B cell (primary cell): ENCODE measurements around the gene TNFAIP1. TPM values are rescaled to one million over a fixed set of nuclear protein-coding genes. Genes with fewer than 3 reads are reported as not detected.
A peak's percentile ranks its signal among the peaks of the same experiment; 100 is the strongest.

Source experiments
- ATAC-seq: fragments of 200-7000 bp; cut with Tn5 transposase; one replicate; pipeline ENCODE4 v1.10.0; 2021; ENCODE audit warnings: low read depth, mild to moderate bottlenecking, moderate number of reproducible peaks, moderate library complexity
- CTCF ChIA-PET: fragments of 350-600 bp; sonication (Branson Sonifier 250); formaldehyde crosslinking; loops from one replicate; lab custom pipeline; 2021; ENCODE audit warnings: antibody characterized with exemption, inconsistent platforms; lab: Charles Lee
- POLR2A ChIA-PET: fragments of 350-600 bp; sonication (Branson Sonifier 250); formaldehyde crosslinking; loops from one replicate; lab custom pipeline; 2021; ENCODE audit warnings: antibody characterized with exemption; lab: Charles Lee
- DNase-seq: peaks from one replicate; pipeline ENCODE4 v3.0.0; 2013
- H2AFZ ChIP-seq: 2 replicates; pipeline ENCODE4 v1.6.1; 2012; ENCODE audit warnings: mild to moderate bottlenecking, low read depth, low read length; ENCODE audit not compliant: insufficient read depth, poor library complexity, severe bottlenecking
- H3K27ac ChIP-seq, 2 donors: 1 replicate in 1 of 2; 2 replicates in 1 of 2; pipeline ENCODE4 v1.5.1; 2012 to 2013; ENCODE audit warnings: low read length in 2 of 2, mild to moderate bottlenecking in 2 of 2, moderate library complexity in 1 of 2
- H3K27me3 ChIP-seq, 4 experiments: fragments of 200-600 bp in 1 of 4; sonication (generic) in 1 of 4; replicated peaks in 1 of 4; 1 replicate in 2 of 4; 2 replicates in 2 of 4; pipeline versions ENCODE4 v1.6.1 to v1.7.0; 2013 to 2016; ENCODE audit warnings: low read length in 3 of 4, mild to moderate bottlenecking in 2 of 4, mixed read lengths in 1 of 4, moderate library complexity in 1 of 4; ENCODE audit not compliant: insufficient read depth in 4 of 4, control insufficient read depth in 3 of 4; ENCODE audit errors: control extremely low read depth in 1 of 4
- H3K36me3 ChIP-seq, 2 experiments: replicated peaks in 1 of 2; 1 replicate in 1 of 2; 2 replicates in 1 of 2; pipeline versions ENCODE4 v1.6.1 to v1.7.1; 2013; ENCODE audit warnings: low read length in 1 of 2; ENCODE audit not compliant: insufficient read depth in 2 of 2, control insufficient read depth in 1 of 2; ENCODE audit errors: control extremely low read depth in 1 of 2, extremely low read depth in 1 of 2
- H3K4me1 ChIP-seq, 2 donors: fragments of 200-600 bp in 1 of 2; sonication (generic) in 1 of 2; 1 replicate in 1 of 2; 2 replicates in 1 of 2; pipeline versions ENCODE4 v1.5.1 to v1.6.1; 2013 to 2017; ENCODE audit warnings: low read length in 2 of 2; ENCODE audit not compliant: control insufficient read depth in 2 of 2, insufficient read depth in 2 of 2
- H3K4me2 ChIP-seq: replicated peaks from 2 replicates; pipeline ENCODE3; 2012; ENCODE audit warnings: mild to moderate bottlenecking, low read depth, low read length; ENCODE audit not compliant: poor library complexity, severe bottlenecking
- H3K4me3 ChIP-seq, 5 experiments: fragments of 200-600 bp in 1 of 5; sonication (generic) in 1 of 5; 1 replicate in 3 of 5; 2 replicates in 2 of 5; pipeline versions ENCODE4 v1.5.1 to v1.7.0; 2011 to 2016; ENCODE audit warnings: low read length in 4 of 5, mild to moderate bottlenecking in 4 of 5, low read depth in 2 of 5, control low read depth in 1 of 5, moderate library complexity in 1 of 5; ENCODE audit not compliant: insufficient read depth in 1 of 5; ENCODE audit errors: control extremely low read depth in 1 of 5, extremely low read depth in 1 of 5
- H3K79me2 ChIP-seq: fragments of 200-600 bp; sonication (generic); one replicate; pipeline ENCODE4 v1.6.0; 2016; ENCODE audit warnings: low read length; ENCODE audit not compliant: control insufficient read depth, insufficient read depth
- H3K9ac ChIP-seq: fragments of 200-600 bp; sonication (generic); 2 replicates; pipeline ENCODE4 v1.6.1; 2017; ENCODE audit warnings: mild to moderate bottlenecking, low read length, moderate library complexity
- H3K9me3 ChIP-seq, 3 donors: one replicate each; pipeline versions ENCODE4 v1.6.1 to v1.7.1; 2013; ENCODE audit warnings: low read length in 2 of 3; ENCODE audit not compliant: control insufficient read depth in 2 of 3, insufficient read depth in 1 of 3; ENCODE audit errors: control extremely low read depth in 1 of 3
- H4K20me1 ChIP-seq: 2 replicates; pipeline ENCODE4 v1.6.0; 2012; ENCODE audit warnings: mild to moderate bottlenecking, low read length; ENCODE audit not compliant: insufficient read depth, control insufficient read depth, poor library complexity, severe bottlenecking
- H3K27ac Mint-ChIP-seq: one replicate; pipeline ENCODE4 v1.8.0; 2021; ENCODE audit warnings: mixed read lengths
- H3K27me3 Mint-ChIP-seq: one replicate; pipeline ENCODE4 v1.8.0; 2021; ENCODE audit warnings: mixed read lengths
- H3K4me1 Mint-ChIP-seq: one replicate; pipeline ENCODE4 v1.8.0; 2021; ENCODE audit warnings: mixed read lengths
- H3K4me3 Mint-ChIP-seq: one replicate; pipeline ENCODE4 v1.8.0; 2021; ENCODE audit warnings: mixed read lengths
- H3K9me3 Mint-ChIP-seq: one replicate; pipeline ENCODE4 v1.8.0; 2022; ENCODE audit warnings: mixed read lengths; ENCODE audit not compliant: insufficient read depth
- EZH2 ChIP-seq: IDR thresholded peaks from 2 replicates; pipeline ENCODE4 v1.6.1; 2012; ENCODE audit warnings: borderline replicate concordance, low read depth, mild to moderate bottlenecking, moderate library complexity, low read length; ENCODE audit not compliant: insufficient read depth, poor library complexity, severe bottlenecking
- whole genome bisulfite sequencing: methylation state at CpG from one replicate; pipeline ENCODE4 v1.1.5; 2013; ENCODE audit warnings: missing lambda C conversion rate; ENCODE audit not compliant: insufficient coverage; 5-methylcytosine and 5-hydroxymethylcytosine counted together
- intact Hi-C: fragments of 100-400 bp; cut with micrococcal nuclease; formaldehyde crosslinking; loops from one replicate; pipeline ENCODE4 v1.10.0; 2022
- polyA plus RNA-seq: library from polyadenylated mRNA; depleted of rRNA; stranded (reverse); fragments of >200 nt; gene quantifications from 2 replicates; pipeline ENCODE4 v1.2.3, GENCODE V29; 2012
- total RNA-seq, 2 donors: library from RNA; stranded (reverse); fragments of 120-200 nt in 1 of 2; gene quantifications; 1 replicate in 1 of 2; 2 replicates in 1 of 2; pipeline versions ENCODE4 v1.2.3 to v1.2.4, GENCODE V29; 2013 to 2022
- TF ChIP-seq, protein P1 (sequence below): fragments of 200-600 bp; IDR thresholded peaks from one replicate; pipeline ENCODE4 v1.8.0; 2022; ENCODE audit warnings: antibody characterized with exemption, mild to moderate bottlenecking

The TNFAIP1 gene
- total and polyA plus RNA-seq, 2 donors (not counting 1 experiment from before 2014, with no cell fraction given) = 10.7 to 20.4 TPM

DNA sequence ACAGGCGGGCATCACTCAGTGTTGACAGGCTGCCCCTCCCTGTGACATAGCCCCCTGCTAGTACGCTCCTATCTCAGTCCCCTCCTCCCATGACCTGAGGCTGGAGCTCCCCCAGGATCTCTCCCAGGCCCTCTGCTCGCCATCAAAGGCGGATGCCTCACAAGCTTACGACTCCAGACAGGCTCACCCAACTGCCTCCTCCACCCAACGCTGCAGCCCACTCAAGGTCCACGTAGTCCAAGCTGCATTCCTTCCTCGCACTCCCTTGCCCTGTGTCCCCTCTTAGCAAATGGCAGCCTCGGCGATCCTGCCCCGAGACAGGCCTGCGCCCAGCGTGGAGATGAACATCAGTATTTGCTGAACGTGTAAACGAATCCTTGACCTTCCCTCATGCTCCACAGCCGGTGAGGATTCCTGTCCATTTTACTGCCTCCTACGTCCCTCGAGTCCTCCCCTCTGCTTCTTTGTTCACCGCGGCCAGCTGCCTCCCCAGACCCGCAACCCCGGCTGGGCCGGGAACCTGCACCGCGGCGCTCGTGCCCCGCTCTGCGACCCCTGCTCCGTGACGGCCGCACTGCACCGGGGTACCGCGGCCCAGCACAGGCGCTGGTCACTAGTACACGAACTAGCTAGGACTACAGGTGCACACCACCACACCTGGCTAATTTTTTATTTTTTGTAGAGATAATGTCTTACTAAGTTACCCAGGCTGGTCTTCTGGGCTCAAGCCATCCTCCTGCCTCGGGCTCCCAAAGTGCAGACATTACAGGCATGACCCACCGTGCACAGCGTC lies 17.4 kb upstream of the TNFAIP1 start:
- Histone ChIP-seq H3K4me1 (peaks cover 13 to 22% of the 10 kb centered on the region in 2 donors), H3K36me3 (no peaks in the 10 kb centered on the region), H3K27me3 (no peaks in the 10 kb centered on the region), H3K4me3 (peak overlapping the region; percentile 49 to 83 (median 67)), H3K79me2 (no peaks in the 10 kb centered on the region), H3K27ac (no peak overlapping the region), H2AFZ (peak overlapping the region; percentile 83), H3K9ac (peak overlapping the region; percentile 78), H4K20me1 (no peaks in the 10 kb centered on the region), H3K9me3 (no peaks in the 10 kb centered on the region), H3K4me2 (peak overlapping the region; percentile 88)
- TF ChIP-seq, protein P1, sequence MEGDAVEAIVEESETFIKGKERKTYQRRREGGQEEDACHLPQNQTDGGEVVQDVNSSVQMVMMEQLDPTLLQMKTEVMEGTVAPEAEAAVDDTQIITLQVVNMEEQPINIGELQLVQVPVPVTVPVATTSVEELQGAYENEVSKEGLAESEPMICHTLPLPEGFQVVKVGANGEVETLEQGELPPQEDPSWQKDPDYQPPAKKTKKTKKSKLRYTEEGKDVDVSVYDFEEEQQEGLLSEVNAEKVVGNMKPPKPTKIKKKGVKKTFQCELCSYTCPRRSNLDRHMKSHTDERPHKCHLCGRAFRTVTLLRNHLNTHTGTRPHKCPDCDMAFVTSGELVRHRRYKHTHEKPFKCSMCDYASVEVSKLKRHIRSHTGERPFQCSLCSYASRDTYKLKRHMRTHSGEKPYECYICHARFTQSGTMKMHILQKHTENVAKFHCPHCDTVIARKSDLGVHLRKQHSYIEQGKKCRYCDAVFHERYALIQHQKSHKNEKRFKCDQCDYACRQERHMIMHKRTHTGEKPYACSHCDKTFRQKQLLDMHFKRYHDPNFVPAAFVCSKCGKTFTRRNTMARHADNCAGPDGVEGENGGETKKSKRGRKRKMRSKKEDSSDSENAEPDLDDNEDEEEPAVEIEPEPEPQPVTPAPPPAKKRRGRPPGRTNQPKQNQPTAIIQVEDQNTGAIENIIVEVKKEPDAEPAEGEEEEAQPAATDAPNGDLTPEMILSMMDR = no peak
- no peak for TF ChIP-seq EZH2
- POLR2A ChIA-PET = interaction anchor here (2.1 kb wide), 1 partner anchor 17 kb away, joined by 6 read pairs; the partner anchor contains the start of genes IFT20 and TNFAIP1
- H3K9me3 Mint-ChIP-seq = no peaks in the 10 kb centered on the region
- peaks cover 22% of the 10 kb centered on the region for H3K4me1 Mint-ChIP-seq
- H3K4me3 Mint-ChIP-seq = peak overlapping the region; percentile 88
- 24% methylated on average over 29 of the region's 40 CpGs for WGBS
- DNase-seq (peak; percentile 33), ATAC-seq (no peak)
- H3K27ac Mint-ChIP-seq = no peak overlapping the region
- CTCF ChIA-PET = interaction anchor here (2.1 kb wide), 2 partner anchors 17 to 99 kb away, joined by 7 to 10 read pairs; partner anchors contain the start of genes IFT20 and TNFAIP1
- intact Hi-C loops = loop anchor here (2.0 to 5.0 kb wide), 2 partner anchors 36 to 277 kb away; no protein-coding TSS in a partner anchor
- H3K27me3 Mint-ChIP-seq = no peaks in the 10 kb centered on the region
